Stomach (tissue), 4 donors: ENCODE measurements around the gene TNRC6A.

Experiments used
- CTCF ChIP-seq, 7 experiments: fragments of 450-650 bp in 4 of 7; fragments of 200-600 bp in 3 of 7; sonication (generic) in 3 of 7; IDR thresholded peaks; one replicate each; pipeline ENCODE4 v1.5.1; 2016 to 2019; ENCODE audit warnings: antibody characterized with exemption in 7 of 7, control low read depth in 2 of 7, mild to moderate bottlenecking in 1 of 7
- EP300 ChIP-seq: sonication (generic); formaldehyde crosslinking; IDR thresholded peaks from one replicate; pipeline ENCODE4 v1.6.1; 2017; ENCODE audit warnings: antibody characterized with exemption
- POLR2A ChIP-seq, 4 donors: fragments of 450-650 bp; IDR thresholded peaks; one replicate each; pipeline ENCODE4 v1.6.1; 2016; ENCODE audit warnings: antibody characterized with exemption in 4 of 4, control low read depth in 2 of 4, mild to moderate bottlenecking in 1 of 4, moderate library complexity in 1 of 4

- TF ChIP-seq POLR2A (IDR thresholded peaks at IDR 0.05) (no peak), CTCF (IDR thresholded peaks at IDR 0.05) (no peak), EP300 (no peak)
Observed at GRCh38 chr16:24801761-24802302, 72.4 kb downstream of the TNRC6A start.
